GM21447 (cell line): ENCODE results near the gene GGACT.

ENCODE experiments used
- ATAC-seq: cut with Tn5 transposase; IDR thresholded peaks from one replicate; pipeline ENCODE4 v1.9.1; 2021; ENCODE audit not compliant: unreplicated experiment

The GGACT gene

GRCh38 chr13:100515410-100515800 lies 73.2 kb downstream of the GGACT start:
- ATAC-seq: no peak

DNA sequence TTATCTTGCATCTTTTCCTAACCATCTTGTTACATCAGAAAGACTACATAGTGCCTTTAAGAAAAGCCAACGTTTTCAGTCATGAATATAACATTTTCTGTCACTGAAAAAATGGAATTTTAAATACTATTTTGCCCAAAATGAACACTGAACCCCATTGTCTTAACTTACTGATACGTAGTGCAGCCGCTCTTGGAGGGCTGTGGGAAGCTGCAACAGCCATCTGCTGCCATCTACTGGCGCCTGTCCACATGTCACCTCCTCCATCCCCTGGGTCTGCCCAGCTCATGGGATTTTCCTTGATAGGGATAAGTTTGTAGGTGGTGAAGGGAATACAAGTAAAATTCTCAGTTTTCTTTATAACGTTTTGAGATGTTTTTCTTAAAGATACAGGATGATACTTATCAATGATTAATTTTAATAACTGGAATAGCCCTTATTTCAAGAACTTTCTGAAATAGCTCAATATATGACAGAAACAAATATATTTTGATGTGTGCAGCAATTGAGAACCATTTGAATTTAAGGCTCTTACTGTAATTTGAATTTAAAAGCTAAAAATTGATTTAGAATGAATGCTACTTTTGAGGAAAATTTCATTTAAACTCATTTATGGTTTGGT lies 73.7 kb downstream of the GGACT start:
- ATAC-seq: peak; percentile 86

DNA sequence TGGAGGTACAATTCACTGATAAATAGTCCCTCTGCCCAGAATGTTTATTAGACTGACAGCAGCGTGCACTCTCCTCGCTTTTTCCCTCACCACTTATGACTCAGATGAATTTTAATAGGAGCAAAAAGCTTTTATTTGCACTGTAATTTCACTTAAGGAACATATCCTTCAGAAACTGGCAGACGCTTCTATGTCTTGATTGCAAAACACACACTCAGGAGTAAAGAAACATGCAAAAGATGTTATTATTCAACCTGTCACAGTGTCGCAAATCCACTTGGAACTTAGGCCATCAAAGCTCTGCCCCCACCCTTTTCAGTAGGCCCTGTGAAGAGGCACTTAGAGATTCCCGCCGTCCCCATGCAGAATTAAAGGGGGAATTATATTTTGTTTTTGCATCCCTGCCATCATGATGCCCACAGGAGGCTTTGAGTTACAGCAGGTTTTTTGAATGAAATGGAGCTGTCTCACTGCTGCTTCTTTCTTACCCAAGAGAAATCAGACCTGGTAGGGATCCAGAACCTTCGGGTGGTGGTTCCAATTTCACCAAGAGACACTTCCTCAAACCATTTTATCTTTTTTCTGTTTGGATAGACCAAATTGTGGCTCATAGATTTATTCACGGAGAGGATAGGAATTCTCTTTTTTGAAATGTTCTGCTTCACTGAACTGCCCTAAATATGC lies 74.5 kb downstream of the GGACT start:
- no peak for ATAC-seq

- no peak for ATAC-seq
These were observed 75.4 kb downstream of the GGACT start for GRCh38 chr13:100513171-100513570.

DNA sequence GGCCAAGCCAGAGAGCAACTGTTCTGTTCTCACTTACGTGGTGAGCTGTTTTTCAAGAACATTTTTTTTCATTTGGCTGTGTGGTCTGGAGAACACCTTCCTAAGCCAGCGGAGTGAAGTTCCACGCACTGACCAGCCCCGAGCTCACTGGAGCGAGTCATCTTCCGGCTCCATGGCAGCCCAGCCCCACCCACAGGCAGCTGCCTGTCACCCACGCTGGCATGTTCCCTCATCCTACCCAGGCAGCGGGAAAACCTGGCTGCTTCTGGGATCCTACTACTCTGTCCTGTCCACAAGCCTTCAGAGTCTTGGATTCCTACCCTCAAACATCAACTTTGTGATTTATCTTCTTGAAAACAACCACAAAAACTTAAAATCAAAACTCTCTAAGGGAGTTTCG lies 76.2 kb downstream of the GGACT start:
- ATAC-seq: no peak

GRCh38 chr13:100511466-100511865 lies 77.1 kb downstream of the GGACT start:
- no peak for ATAC-seq

- ATAC-seq: no peak
These were observed 78.2 kb downstream of the GGACT start for GRCh38 chr13:100510208-100510957.

GRCh38 chr13:100508996-100509395 lies 79.6 kb downstream of the GGACT start:
- ATAC-seq: no peak

DNA sequence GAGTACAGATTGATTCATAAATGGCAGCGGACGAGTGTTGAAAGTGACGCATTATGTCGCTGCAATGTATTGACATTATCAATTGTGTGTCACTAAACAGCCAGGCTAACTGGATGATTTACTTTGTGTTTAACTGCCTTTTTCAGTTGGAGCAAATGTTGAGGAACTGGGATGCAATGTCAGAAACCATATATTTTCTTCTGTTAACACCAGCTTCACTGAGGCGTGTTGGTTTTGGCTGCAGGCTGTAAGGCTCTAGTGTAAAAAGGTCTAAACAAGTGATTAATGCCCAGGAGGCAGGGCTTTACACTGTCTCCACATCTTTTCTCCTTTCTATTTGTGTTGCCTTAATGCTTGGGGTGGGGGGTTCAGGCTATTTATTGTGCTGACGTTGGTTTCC lies 80.1 kb downstream of the GGACT start:
- ATAC-seq: no peak

DNA sequence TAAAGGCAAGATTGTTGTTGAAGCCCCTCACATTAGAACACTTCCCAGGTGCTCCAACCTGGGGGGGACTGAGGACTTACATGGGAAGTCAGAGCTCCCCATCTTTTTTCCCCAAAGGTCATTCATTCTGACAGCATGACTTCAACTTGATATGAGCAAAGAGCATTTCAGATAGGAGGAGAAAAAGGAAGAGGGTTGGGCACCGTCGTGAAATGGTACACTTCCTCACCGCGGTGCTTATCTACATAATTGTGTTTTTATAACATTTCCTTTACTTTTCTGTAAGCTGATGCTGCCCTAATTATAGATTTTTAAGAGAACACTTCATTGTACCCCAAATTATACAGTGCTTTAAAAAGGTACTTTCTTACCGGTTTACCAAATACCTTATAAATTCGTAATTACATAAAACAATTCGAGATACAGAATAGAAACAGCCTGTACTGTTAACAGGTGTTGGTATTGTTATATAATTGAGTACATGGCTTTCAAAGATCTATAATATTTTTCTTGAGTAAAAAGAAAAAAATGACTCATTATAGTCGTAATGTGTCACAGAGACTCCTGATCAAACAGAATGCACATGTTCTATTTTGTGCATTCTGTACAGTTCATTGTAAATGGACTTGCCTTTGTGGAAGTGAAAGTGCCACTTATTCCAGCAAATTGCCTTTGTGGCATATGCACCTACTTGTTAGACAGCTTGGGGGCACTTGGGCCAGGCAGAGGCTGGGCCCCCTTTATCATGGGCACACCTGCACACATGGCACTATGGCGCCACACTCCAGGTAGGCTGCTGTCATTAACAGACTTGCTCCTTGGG lies 81.8 kb downstream of the GGACT start:
- peak; percentile 19 for ATAC-seq

GRCh38 chr13:100506154-100506553 lies 82.4 kb downstream of the GGACT start:
- peak; percentile 74 for ATAC-seq

DNA sequence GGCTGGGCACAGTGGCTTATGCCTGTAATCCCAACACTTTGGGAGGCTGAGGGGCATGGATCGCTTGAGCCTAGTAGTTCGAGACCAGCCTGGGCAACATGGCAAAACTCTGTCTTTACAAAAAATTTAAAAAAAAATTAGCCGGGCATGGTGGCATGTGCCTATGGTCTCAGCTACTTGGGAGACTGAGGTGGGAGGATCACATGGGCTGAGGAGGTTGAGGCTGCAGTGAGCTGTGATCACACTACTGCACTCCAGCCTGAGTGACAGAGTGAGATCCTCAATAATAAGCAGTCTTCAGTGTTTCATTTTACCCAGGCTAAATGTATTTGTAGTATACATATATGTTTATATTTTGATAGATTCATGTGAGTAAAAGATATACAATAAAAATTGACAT lies 85.0 kb downstream of the GGACT start:
- ATAC-seq: no peak

GRCh38 chr13:100502446-100502845 lies 86.1 kb downstream of the GGACT start:
- no peak for ATAC-seq

DNA sequence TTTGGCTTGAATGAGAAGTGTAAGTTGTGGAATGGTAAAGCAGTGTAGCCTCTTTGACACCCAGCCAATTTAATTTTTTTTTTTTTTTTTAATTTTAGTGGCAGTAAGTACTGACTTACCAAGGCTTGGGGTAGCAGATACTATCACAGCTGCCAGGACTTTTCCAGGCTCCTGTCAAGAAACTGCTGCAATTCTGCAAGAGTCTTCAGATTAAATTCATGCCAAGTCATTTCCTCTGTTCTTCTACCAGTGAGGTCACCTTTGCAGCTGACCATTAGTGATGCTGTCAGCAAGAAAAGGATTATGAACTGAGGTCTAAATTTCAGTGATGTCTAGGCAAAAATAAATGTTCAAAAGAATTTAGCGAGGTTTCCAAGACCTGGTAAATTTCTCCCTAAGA lies 91.2 kb downstream of the GGACT start:
- ATAC-seq: no peak

DNA sequence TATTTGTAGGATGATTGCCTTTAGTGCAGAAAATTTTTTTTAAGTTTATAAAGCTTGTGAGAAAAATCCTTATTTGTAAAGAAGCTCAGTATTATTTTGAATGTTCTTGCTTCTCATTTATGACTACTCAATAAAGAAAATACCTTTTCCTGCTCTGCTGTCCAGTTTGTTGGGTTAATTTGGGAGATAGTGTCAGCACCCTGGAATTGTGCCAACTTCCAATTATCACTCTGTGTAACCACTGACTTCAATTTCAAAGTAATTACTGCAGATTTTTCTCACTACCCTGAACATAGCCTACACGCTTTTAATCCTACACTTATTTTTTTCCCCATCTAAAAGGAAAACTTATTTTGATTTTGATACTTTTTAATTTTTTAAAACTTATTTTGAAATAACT lies 93.1 kb downstream of the GGACT start:
- ATAC-seq: no peak

GRCh38 chr13:100493418-100493817 lies 95.2 kb downstream of the GGACT start:
- no peak for ATAC-seq

DNA sequence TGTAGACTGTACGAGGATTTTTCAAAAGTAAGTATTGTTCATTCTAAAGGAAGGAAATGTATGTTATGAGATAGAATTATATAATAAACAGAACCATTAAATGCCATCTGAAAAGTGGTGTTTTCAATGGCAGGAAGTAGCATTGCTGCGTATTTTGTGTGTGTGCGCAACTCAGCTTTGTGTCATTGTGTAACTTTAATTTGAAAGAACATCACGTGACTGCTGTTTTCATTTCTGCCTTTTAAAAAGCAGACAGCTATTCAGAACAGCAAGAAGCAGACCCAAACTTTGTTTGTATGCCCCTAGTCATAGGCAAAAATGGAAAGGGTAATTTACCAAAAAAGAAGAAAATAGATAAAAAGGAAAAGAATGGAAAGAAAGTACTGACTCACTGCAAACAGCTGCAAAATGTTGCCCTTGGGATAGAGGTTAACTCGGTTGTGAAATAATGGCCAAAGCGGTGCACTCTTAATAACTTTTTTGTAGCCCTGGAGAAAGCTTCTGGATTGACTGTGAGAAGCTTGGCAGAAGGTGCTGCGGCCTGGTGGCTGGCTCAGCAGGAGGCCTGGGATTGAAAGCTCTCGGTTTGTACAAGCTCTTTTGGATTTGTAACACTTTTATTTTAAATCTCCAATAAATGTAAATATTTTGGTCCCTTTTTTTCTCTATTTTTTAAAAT lies 97.3 kb downstream of the GGACT start:
- ATAC-seq: no peak

DNA sequence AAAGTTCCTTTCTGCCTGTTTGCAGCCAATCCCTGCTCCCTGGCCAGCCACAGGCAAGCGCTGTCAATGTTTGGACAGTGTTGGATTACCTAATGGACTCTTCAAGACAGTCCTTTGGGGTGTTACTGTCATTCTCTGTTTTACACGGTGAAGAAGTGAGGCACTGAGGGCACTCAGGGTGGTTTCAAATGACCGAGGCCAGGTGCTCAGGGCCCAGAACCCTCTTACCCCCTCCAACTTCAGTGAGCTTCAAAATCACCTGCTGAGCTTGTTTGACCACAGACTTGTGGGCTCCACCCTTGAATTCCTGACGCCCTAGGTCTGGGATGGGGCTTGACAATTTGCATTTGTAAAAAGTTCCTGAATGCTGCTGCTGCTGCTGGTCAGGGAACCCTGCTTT lies 97.9 kb downstream of the GGACT start:
- ATAC-seq: no peak

- ATAC-seq: no peak
These were observed 103.3 kb downstream of the GGACT start for GRCh38 chr13:100485265-100485664.

- ATAC-seq: no peak
These were observed 103.9 kb downstream of the GGACT start for GRCh38 chr13:100484702-100485101.

GRCh38 chr13:100483841-100484381 lies 104.7 kb downstream of the GGACT start:
- ATAC-seq: no peak
